HG02571 (cell line): ENCODE results near the gene RRP12.

ENCODE experiments used
- ATAC-seq: cut with Tn5 transposase; IDR thresholded peaks from one replicate; pipeline ENCODE4 v1.9.1; 2021; ENCODE audit warnings: mild to moderate bottlenecking, moderate library complexity; ENCODE audit not compliant: unreplicated experiment

The RRP12 gene

GRCh38 chr10:97336006-97336405 lies 65.1 kb downstream of the RRP12 start:
- ATAC-seq, result no peak

GRCh38 chr10:97335188-97335619 lies 65.9 kb downstream of the RRP12 start:
- ATAC-seq, result no peak

- peak; percentile 82 for ATAC-seq
Measured at GRCh38 chr10:97334370-97335175, 66.6 kb downstream of the RRP12 start, which contains the start of gene FRAT2. Gene FRAT2 (minus strand): TSS chr10:97334729. CDS start chr10:97334572, 157 bp downstream.

GRCh38 chr10:97333601-97334369 lies 67.4 kb downstream of the RRP12 start:
- peak; percentile 16 for ATAC-seq

- no peak for ATAC-seq
Measured at GRCh38 chr10:97333351-97333600, 67.9 kb downstream of the RRP12 start.

GRCh38 chr10:97332591-97333350 lies 68.4 kb downstream of the RRP12 start:
- no peak for ATAC-seq

GRCh38 chr10:97331153-97331703 lies 69.9 kb downstream of the RRP12 start:
- ATAC-seq, result no peak

- no peak for ATAC-seq
Measured at GRCh38 chr10:97329766-97330165, 71.4 kb downstream of the RRP12 start.

GRCh38 chr10:97328646-97329453 lies 72.3 kb downstream of the RRP12 start:
- ATAC-seq, result no peak

GRCh38 chr10:97327348-97328294 lies 73.5 kb downstream of the RRP12 start:
- ATAC-seq, result no peak

- no peak for ATAC-seq
Measured at GRCh38 chr10:97325754-97326153, 75.4 kb downstream of the RRP12 start.

GRCh38 chr10:97323501-97323900 lies 77.6 kb downstream of the RRP12 start:
- no peak for ATAC-seq

GRCh38 chr10:97321804-97322190 lies 79.3 kb downstream of the RRP12 start:
- no peak for ATAC-seq

GRCh38 chr10:97321032-97321803 lies 79.9 kb downstream of the RRP12 start:
- no peak for ATAC-seq

- ATAC-seq, result no peak
Measured at GRCh38 chr10:97320480-97321031, 80.6 kb downstream of the RRP12 start.

- peak; percentile 11 for ATAC-seq
Measured at GRCh38 chr10:97319671-97320479, 81.3 kb downstream of the RRP12 start.
